ENCODE data around the gene ARID3A. TPM values are rescaled to one million over a fixed set of nuclear protein-coding genes. Genes with fewer than 3 reads are reported as not detected.

Gene ARID3A
- total and polyA plus RNA-seq, 4 donors: 7.7 to 29.7 (median 19.8) TPM

DNA sequence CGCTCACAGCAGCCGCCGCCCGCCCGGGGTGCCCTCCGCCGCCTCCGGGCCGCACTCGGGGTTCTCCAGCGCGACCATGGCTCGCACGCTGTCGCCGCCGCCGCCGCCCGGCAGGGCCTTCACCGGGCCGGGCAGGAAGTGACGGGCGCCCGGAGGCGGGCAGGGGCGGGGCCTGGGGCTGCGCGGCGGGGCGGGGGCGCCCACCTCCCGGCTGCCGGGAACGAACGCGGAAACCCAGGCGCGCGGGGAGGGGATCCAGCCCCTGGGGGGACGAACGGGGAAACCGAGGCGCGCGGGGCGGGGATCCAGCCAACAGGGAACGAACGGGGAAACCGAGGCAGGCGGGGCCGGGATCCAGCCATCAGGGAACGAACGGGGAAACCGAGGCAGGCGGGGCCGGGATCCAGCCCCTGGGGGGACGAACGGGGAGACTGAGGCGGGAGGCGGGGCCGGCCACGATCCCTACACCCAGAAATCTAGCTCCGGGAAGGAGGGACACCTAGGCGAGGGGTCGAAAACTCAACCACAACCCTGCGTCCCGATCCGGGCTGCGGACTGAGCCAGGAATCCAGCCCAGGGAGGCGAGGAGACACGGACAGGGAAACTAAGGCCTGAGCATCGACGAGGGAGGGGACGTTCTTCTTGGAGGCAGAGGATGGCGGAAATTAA lies 12.6 kb upstream of the ARID3A start, which contains the start of gene R3HDM4:
Gene R3HDM4 (minus strand): TSS at position 140 of the 669 bp plus-strand sequence. CDS start 62 bp downstream, at position 78.
- Histone ChIP-seq H3K9me3 (ENCODE audit: control insufficient read depth in 4 of 4, insufficient read depth in 3 of 4, low read length in 3 of 4) (no peaks in the 10 kb centered on the region), H3K27me3 (ENCODE audit: control insufficient read depth in 3 of 3, insufficient read depth in 3 of 3, low read length in 2 of 3) (peaks cover 6 to 8% (median 6%) of the 10 kb centered on the region in 3 donors), H3K9ac (ENCODE audit: insufficient read depth in 1 of 2, low read length in 2 of 2) (peak within 1 kb of the TSS; percentile 25 to 93), H3K27ac (ENCODE audit: low read depth in 1 of 2, low read length in 1 of 2) (peak within 1 kb of the TSS; percentile 71 to 95), H3K4me3 (peak within 1 kb of the TSS; percentile 88), H3K4me1 (ENCODE audit: control insufficient read depth in 5 of 5, insufficient read depth in 5 of 5, low read length in 5 of 5) (peaks cover 0 to 15% (median 2%) of the 10 kb centered on the region in 5 donors), H3K36me3 (ENCODE audit: control insufficient read depth in 4 of 4, insufficient read depth in 4 of 4, low read length in 4 of 4) (no peaks in the 10 kb centered on the region)
- WGBS, 2 donors: 1% methylated on average over 52 to 76 of the region's 76 CpGs
- ATAC-seq (ENCODE audit: insufficient read depth, low FRiP score) (peak; percentile 65), DNase-seq (peak; percentile 68 to 83 (median 75))
- TF ChIP-seq, protein P1, sequence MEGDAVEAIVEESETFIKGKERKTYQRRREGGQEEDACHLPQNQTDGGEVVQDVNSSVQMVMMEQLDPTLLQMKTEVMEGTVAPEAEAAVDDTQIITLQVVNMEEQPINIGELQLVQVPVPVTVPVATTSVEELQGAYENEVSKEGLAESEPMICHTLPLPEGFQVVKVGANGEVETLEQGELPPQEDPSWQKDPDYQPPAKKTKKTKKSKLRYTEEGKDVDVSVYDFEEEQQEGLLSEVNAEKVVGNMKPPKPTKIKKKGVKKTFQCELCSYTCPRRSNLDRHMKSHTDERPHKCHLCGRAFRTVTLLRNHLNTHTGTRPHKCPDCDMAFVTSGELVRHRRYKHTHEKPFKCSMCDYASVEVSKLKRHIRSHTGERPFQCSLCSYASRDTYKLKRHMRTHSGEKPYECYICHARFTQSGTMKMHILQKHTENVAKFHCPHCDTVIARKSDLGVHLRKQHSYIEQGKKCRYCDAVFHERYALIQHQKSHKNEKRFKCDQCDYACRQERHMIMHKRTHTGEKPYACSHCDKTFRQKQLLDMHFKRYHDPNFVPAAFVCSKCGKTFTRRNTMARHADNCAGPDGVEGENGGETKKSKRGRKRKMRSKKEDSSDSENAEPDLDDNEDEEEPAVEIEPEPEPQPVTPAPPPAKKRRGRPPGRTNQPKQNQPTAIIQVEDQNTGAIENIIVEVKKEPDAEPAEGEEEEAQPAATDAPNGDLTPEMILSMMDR (IDR thresholded peaks at IDR 0.05; ENCODE audit: control extremely low read depth, extremely low read depth): no peak

DNA sequence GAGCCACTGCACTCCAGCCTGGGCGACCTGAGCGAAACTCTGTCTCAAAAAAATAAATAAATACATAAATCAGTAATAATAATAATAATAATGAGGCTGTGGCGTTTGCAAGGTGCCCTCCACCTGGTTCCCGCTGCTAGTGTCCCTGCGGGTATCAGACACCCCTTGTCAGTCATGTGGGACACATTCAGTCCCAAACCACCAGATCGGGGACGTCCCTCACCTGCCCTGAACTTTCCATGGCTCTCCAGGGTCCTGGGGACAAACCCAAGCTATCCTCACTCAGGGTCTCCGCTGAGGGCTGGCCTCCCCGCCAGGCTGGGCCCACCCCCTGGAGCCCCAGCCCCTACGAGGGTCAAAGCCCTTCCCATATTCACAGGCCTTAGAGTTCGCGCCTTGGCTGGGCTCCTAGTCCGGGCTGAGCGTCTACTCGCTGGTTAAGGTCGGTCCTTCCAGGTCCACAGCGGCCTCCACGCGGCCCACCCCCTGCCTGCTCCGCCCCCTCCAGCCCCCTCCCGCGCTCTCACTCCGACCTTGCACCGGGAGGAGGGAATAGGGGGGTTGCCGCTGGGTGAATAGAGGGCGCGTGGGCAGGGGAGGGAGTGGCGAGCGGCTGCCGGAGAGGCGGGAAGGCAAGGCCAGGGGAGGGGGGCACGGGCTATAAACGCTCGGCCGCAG lies 9.1 kb upstream of the ARID3A start:
- Histone ChIP-seq H3K36me3 (ENCODE audit: control insufficient read depth in 4 of 4, insufficient read depth in 4 of 4, low read length in 4 of 4) (no peaks in the 10 kb centered on the region), H3K9me3 (ENCODE audit: control insufficient read depth in 4 of 4, insufficient read depth in 3 of 4, low read length in 3 of 4) (no peaks in the 10 kb centered on the region), H3K27me3 (ENCODE audit: control insufficient read depth in 3 of 3, insufficient read depth in 3 of 3, low read length in 2 of 3) (peaks cover 6 to 27% (median 23%) of the 10 kb centered on the region in 3 donors), H3K27ac (ENCODE audit: low read depth in 1 of 2, low read length in 1 of 2) (no peak overlapping the region), H3K4me3 (no peak overlapping the region), H3K4me1 (ENCODE audit: control insufficient read depth in 5 of 5, insufficient read depth in 5 of 5, low read length in 5 of 5) (peaks cover 0 to 15% (median 2%) of the 10 kb centered on the region in 5 donors), H3K9ac (ENCODE audit: insufficient read depth in 1 of 2, low read length in 2 of 2) (no peak overlapping the region)
- DNase-seq (peak in 2 of 3 donors; percentile 45 to 60), ATAC-seq (ENCODE audit: insufficient read depth, low FRiP score) (no peak)
- WGBS, 2 donors: 18 to 19% methylated on average over 35 of the region's 35 CpGs
- TF ChIP-seq, protein P1 (IDR thresholded peaks at IDR 0.05; ENCODE audit: control extremely low read depth, extremely low read depth): no peak

GRCh38 chr19:917323-918151 lies 8.3 kb upstream of the ARID3A start, which contains the start of gene KISS1R:
Gene KISS1R (plus strand): TSS chr19:917333. CDS start chr19:917503, 170 bp downstream.
- Histone ChIP-seq H3K27ac (ENCODE audit: low read depth in 1 of 2, low read length in 1 of 2) (no peak within 1 kb of the TSS), H3K9ac (ENCODE audit: insufficient read depth in 1 of 2, low read length in 2 of 2) (no peak within 1 kb of the TSS), H3K9me3 (ENCODE audit: control insufficient read depth in 4 of 4, insufficient read depth in 3 of 4, low read length in 3 of 4) (no peaks in the 10 kb centered on the region), H3K4me3 (no peak within 1 kb of the TSS), H3K27me3 (ENCODE audit: control insufficient read depth in 3 of 3, insufficient read depth in 3 of 3, low read length in 2 of 3) (peaks cover 6 to 27% (median 23%) of the 10 kb centered on the region in 3 donors), H3K36me3 (ENCODE audit: control insufficient read depth in 4 of 4, insufficient read depth in 4 of 4, low read length in 4 of 4) (no peaks in the 10 kb centered on the region), H3K4me1 (ENCODE audit: control insufficient read depth in 5 of 5, insufficient read depth in 5 of 5, low read length in 5 of 5) (peaks cover 0 to 15% (median 2%) of the 10 kb centered on the region in 5 donors)
- DNase-seq (peak in 1 of 3 donors; percentile 52), ATAC-seq (ENCODE audit: insufficient read depth, low FRiP score) (no peak)
- WGBS, 2 donors: 1% methylated on average over 70 to 87 of the region's 87 CpGs
- TF ChIP-seq, protein P1 (IDR thresholded peaks at IDR 0.05; ENCODE audit: control extremely low read depth, extremely low read depth): no peak

Measured in lung (tissue), 12 donors.